K562 (cell line): ENCODE data around the gene CRYZL1. TPM values are rescaled to one million over a fixed set of nuclear protein-coding genes. Genes with fewer than 3 reads are reported as not detected.

Experiments
- ATAC-seq: fragments of 200-7000 bp; cut with Tn5 transposase; 3 replicates; pipeline ENCODE4 v1.9.1; 2020; ENCODE audit warnings: moderate library complexity
- BruUV-seq: library from RNA; stranded (reverse); fragments of 400-500 nt; replicated peaks from 2 replicates; lab custom pipeline; 2021; lab: Mats Ljungman, UMichigan
- CTCF ChIA-PET: fragments of 300-600 bp; formaldehyde crosslinking; extraction: SDS; loops from one replicate; lab custom pipeline; 2021; ENCODE audit warnings: low intra/inter-chr PET ratio; lab: Yijun Ruan, JAX
- POLR2A ChIA-PET: fragments of 300-600, 350-650 bp; sonication (Branson Sonifier 250); formaldehyde crosslinking; extraction: SDS; loops from one replicate; lab custom pipeline; 2021; ENCODE audit warnings: antibody characterized with exemption, inconsistent platforms; lab: Yijun Ruan, JAX
- DNase-seq, 4 experiments: peaks; one replicate each; pipeline versions ENCODE4 v3.0.0 to v3.0.0-alpha.2; 2011 to 2018; ENCODE audit warnings: low spot score in 3 of 4, mixed read lengths in 3 of 4; ENCODE audit errors: extremely low read depth in 1 of 4
- FAIRE-seq: peaks from 2 replicates; lab custom pipeline; 2011; peaks lifted over from hg19 to GRCh38; lab: Jason Lieb, UNC
- H2AFZ ChIP-seq: 2 replicates; pipeline ENCODE4 v1.6.0; 2011; ENCODE audit warnings: low read depth, low read length, control low read depth, inconsistent platforms
- H3K27ac ChIP-seq: fragments of 200-600 bp; 3 replicates; pipeline ENCODE4 v1.8.0; 2011; ENCODE audit warnings: low read depth, mild to moderate bottlenecking, control low read depth, inconsistent platforms, low read length, moderate library complexity, mixed read lengths; ENCODE audit errors: extremely low read depth
- H3K27me3 ChIP-seq, 2 experiments: fragments of 300-600 bp in 1 of 2; 2 replicates in 1 of 2; 3 replicates in 1 of 2; pipeline versions ENCODE4 v1.6.0 to v1.8.0; 2011; ENCODE audit warnings: inconsistent platforms in 2 of 2, low read length in 2 of 2, mild to moderate bottlenecking in 1 of 2, mixed read lengths in 1 of 2, moderate library complexity in 1 of 2; ENCODE audit not compliant: control insufficient read depth in 2 of 2, insufficient read depth in 2 of 2
- H3K36me3 ChIP-seq: fragments of 300-600 bp; 3 replicates; pipeline ENCODE4 v1.8.0; 2011; ENCODE audit warnings: mild to moderate bottlenecking, low read length, inconsistent platforms; ENCODE audit not compliant: control insufficient read depth, insufficient read depth
- H3K4me1 ChIP-seq, 2 experiments: fragments of 200-600 bp in 1 of 2; replicated peaks in 1 of 2; 2 replicates in 1 of 2; 3 replicates in 1 of 2; pipeline versions ENCODE4 v1.5.1 to v1.8.0; 2011; ENCODE audit warnings: inconsistent platforms in 2 of 2, low read length in 2 of 2, mild to moderate bottlenecking in 1 of 2, mixed read lengths in 1 of 2, moderate library complexity in 1 of 2; ENCODE audit not compliant: control insufficient read depth in 2 of 2, insufficient read depth in 2 of 2
- H3K4me2 ChIP-seq: 2 replicates; pipeline ENCODE4 v1.6.1; 2011; ENCODE audit warnings: low read length, control low read depth, inconsistent platforms, mixed read lengths; ENCODE audit not compliant: insufficient read depth
- H3K4me3 ChIP-seq: fragments of 200-600 bp; sonication (generic), shearing (Covaris generic); 2 replicates; pipeline ENCODE4 v1.5.1; 2016; ENCODE audit warnings: control low read depth, inconsistent platforms
- H3K79me2 ChIP-seq: fragments of 200-600 bp; 3 replicates; pipeline ENCODE4 v1.8.0; 2011; ENCODE audit warnings: low read length, inconsistent platforms; ENCODE audit not compliant: control insufficient read depth, insufficient read depth
- H3K9ac ChIP-seq, 2 experiments: 2 replicates each; pipeline versions ENCODE4 v1.6.0 to v1.6.1; 2011; ENCODE audit warnings: low read depth in 2 of 2, low read length in 2 of 2, control low read depth in 1 of 2, inconsistent platforms in 1 of 2, mild to moderate bottlenecking in 1 of 2, mixed read lengths in 1 of 2; ENCODE audit not compliant: insufficient read depth in 1 of 2
- H3K9me1 ChIP-seq: one replicate; pipeline ENCODE4 v1.6.0; 2011; ENCODE audit warnings: inconsistent platforms, mild to moderate bottlenecking, low read length, moderate library complexity; ENCODE audit not compliant: control insufficient read depth, insufficient read depth
- H3K9me3 ChIP-seq: replicated peaks from 2 replicates; pipeline ENCODE4 v1.5.1; 2011; ENCODE audit warnings: low read depth, low read length, inconsistent platforms; ENCODE audit not compliant: control insufficient read depth, insufficient read depth
- H4K20me1 ChIP-seq: replicated peaks from 2 replicates; pipeline ENCODE4 v1.6.1; 2011; ENCODE audit warnings: low read length, inconsistent platforms, mixed read lengths; ENCODE audit not compliant: control insufficient read depth, insufficient read depth
- RAD51 ChIP-seq: fragments of 450-650 bp; IDR thresholded peaks from 2 replicates; pipeline ENCODE4 v1.7.1; 2016; ENCODE audit warnings: low read depth, mild to moderate bottlenecking, borderline replicate concordance
- ZNF79 ChIP-seq: fragments of 250-450 bp; sonication (Bioruptor Pico); IDR thresholded peaks from 2 replicates; pipeline ENCODE4 v1.4.0; 2020; ENCODE audit warnings: low read depth, mild to moderate bottlenecking, moderate library complexity
- WGBS: fragments of 100-300 bp; shearing (Covaris generic); methylation state at CpG from one replicate; pipeline ENCODE4 v1.1.6; 2016; ENCODE audit warnings: low coverage, mixed read lengths; ENCODE audit not compliant: insufficient coverage; ENCODE audit errors: missing lambda C conversion rate; 5-methylcytosine and 5-hydroxymethylcytosine counted together
- in situ Hi-C: fragments of 300-500 bp; cut with MboI; formaldehyde crosslinking; loops from 4 replicates; pipeline ENCODE4 v1.15.0; 2018; ENCODE audit warnings: inconsistent platforms, mixed read lengths
- intact Hi-C: fragments of 100-400 bp; cut with micrococcal nuclease; formaldehyde crosslinking; loops from 2 replicates; pipeline ENCODE4 v1.14.2; 2022
- polyA plus RNA-seq, 8 experiments: library from polyadenylated mRNA; depleted of rRNA in 4 of 8; stranded (reverse) in 5 of 8; unstranded in 3 of 8; fragments of >200 nt; fragmentation: Nextera tagmentation in 2 of 8; fragmentation: Illumina TruSeq in 1 of 8; extraction: Ambion mirVana in 2 of 8; extraction: Trizol in 1 of 8; gene quantifications; 2 replicates each; pipeline versions ENCODE4 v1.2.1 to v1.2.3, GENCODE V29; 2011 to 2014; ENCODE audit warnings: inconsistent platforms in 1 of 8, missing spikeins in 1 of 8
- total RNA-seq, 7 experiments: library from RNA; depleted of rRNA in 6 of 7; stranded (reverse); fragments of >200 nt in 6 of 7; fragmentation: Illumina TruSeq in 2 of 7; extraction: Trizol in 2 of 7; gene quantifications; 2 replicates each; pipeline versions ENCODE4 v1.2.1 to v1.2.3, GENCODE V29; 2011 to 2021; ENCODE audit warnings: low replicate concordance in 1 of 7
- TF ChIP-seq, protein P1 (sequence below): sonication (generic); formaldehyde crosslinking; IDR thresholded peaks from 2 replicates; pipeline ENCODE4 v1.5.0; 2020; ENCODE audit warnings: missing genetic modification reagents
- TF ChIP-seq, protein P2 (sequence below): fragments of 450-650 bp; formaldehyde crosslinking; IDR thresholded peaks from 2 replicates; pipeline ENCODE4 v1.4.0; 2020; ENCODE audit warnings: mild to moderate bottlenecking, mixed read lengths
- TF ChIP-seq, protein P3 (sequence below): IDR thresholded peaks from 2 replicates; pipeline ENCODE4 v1.6.1; 2016; ENCODE audit warnings: missing genetic modification characterization, missing compliant biosample characterization
- TF ChIP-seq, protein P4 (sequence below): sonication (generic); formaldehyde crosslinking; IDR thresholded peaks from 2 replicates; pipeline ENCODE4 v1.9.0; 2022; ENCODE audit warnings: mild to moderate bottlenecking, missing genetic modification reagents
- TF ChIP-seq, protein P5 (sequence below): fragments of 150-350 bp; conservative IDR thresholded peaks from 2 replicates; pipeline ENCODE4 v1.6.1; 2014; ENCODE audit warnings: low read length

Gene CRYZL1
- total and polyA plus RNA-seq, 9 of the 15 experiments (the other 6 are each of a cell fraction or from before 2014, with no cell fraction given) = 19.9 to 98.2 (median 39.2) TPM

DNA sequence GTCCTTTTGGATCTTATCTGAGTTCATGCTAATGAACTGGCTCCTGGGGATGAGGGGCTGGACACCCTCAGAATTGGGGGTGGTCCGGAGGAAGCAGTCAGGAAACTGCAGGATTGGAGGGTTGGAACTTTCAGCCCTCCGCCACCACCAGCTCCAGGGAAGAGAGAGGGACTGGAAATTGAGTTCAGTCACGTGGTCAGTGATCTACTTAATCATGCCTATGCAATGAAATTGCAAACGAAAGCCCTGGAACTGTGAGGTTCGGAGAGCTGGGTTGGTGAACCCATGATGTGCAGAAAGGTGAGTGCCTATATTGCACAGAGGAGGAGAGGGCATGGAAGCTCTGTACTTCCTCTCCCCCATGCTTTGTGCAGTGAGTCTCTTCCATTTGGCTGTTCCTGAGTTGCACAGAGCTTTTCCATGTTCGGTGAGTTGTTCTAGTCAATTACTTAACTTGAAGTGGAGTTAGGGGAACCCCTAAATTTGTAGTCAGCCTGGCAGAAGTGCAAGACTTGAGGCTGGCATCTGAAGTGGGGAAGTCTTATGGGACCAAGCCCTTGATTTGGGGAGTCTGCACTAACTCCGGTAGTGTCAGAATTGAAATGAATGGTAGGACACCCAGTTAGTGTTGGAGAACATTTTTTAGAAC, 17.5 kb upstream of the CRYZL1 start:
- no peak for ATAC-seq
- POLR2A ChIA-PET = interaction anchor here (1.3 kb wide), 1 partner anchor 9 kb away, joined by 4 read pairs; no protein-coding TSS in a partner anchor
- H3K4me2 ChIP-seq = no peak overlapping the region
- TF ChIP-seq, protein P1, sequence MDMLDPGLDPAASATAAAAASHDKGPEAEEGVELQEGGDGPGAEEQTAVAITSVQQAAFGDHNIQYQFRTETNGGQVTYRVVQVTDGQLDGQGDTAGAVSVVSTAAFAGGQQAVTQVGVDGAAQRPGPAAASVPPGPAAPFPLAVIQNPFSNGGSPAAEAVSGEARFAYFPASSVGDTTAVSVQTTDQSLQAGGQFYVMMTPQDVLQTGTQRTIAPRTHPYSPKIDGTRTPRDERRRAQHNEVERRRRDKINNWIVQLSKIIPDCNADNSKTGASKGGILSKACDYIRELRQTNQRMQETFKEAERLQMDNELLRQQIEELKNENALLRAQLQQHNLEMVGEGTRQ (CRISPR knock-in tag) = peak; percentile 65
- TF ChIP-seq, protein P2, sequence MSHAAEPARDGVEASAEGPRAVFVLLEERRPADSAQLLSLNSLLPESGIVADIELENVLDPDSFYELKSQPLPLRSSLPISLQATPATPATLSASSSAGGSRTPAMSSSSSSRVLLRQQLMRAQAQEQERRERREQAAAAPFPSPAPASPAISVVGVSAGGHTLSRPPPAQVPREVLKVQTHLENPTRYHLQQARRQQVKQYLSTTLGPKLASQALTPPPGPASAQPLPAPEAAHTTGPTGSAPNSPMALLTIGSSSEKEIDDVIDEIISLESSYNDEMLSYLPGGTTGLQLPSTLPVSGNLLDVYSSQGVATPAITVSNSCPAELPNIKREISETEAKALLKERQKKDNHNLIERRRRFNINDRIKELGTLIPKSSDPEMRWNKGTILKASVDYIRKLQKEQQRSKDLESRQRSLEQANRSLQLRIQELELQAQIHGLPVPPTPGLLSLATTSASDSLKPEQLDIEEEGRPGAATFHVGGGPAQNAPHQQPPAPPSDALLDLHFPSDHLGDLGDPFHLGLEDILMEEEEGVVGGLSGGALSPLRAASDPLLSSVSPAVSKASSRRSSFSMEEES (CRISPR knock-in tag) = peak; percentile 69
- TF ChIP-seq, protein P3, sequence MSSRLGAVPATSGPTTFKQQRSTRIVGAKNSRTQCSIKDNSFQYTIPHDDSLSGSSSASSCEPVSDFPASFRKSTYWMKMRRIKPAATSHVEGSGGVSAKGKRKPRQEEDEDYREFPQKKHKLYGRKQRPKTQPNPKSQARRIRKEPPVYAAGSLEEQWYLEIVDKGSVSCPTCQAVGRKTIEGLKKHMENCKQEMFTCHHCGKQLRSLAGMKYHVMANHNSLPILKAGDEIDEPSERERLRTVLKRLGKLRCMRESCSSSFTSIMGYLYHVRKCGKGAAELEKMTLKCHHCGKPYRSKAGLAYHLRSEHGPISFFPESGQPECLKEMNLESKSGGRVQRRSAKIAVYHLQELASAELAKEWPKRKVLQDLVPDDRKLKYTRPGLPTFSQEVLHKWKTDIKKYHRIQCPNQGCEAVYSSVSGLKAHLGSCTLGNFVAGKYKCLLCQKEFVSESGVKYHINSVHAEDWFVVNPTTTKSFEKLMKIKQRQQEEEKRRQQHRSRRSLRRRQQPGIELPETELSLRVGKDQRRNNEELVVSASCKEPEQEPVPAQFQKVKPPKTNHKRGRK (tag) = no peak
- TF ChIP-seq, protein P4, sequence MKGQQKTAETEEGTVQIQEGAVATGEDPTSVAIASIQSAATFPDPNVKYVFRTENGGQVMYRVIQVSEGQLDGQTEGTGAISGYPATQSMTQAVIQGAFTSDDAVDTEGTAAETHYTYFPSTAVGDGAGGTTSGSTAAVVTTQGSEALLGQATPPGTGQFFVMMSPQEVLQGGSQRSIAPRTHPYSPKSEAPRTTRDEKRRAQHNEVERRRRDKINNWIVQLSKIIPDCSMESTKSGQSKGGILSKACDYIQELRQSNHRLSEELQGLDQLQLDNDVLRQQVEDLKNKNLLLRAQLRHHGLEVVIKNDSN (CRISPR knock-in tag) = peak; percentile 34; the same call in 1 of the 2 replicates
- TF ChIP-seq, protein P5, sequence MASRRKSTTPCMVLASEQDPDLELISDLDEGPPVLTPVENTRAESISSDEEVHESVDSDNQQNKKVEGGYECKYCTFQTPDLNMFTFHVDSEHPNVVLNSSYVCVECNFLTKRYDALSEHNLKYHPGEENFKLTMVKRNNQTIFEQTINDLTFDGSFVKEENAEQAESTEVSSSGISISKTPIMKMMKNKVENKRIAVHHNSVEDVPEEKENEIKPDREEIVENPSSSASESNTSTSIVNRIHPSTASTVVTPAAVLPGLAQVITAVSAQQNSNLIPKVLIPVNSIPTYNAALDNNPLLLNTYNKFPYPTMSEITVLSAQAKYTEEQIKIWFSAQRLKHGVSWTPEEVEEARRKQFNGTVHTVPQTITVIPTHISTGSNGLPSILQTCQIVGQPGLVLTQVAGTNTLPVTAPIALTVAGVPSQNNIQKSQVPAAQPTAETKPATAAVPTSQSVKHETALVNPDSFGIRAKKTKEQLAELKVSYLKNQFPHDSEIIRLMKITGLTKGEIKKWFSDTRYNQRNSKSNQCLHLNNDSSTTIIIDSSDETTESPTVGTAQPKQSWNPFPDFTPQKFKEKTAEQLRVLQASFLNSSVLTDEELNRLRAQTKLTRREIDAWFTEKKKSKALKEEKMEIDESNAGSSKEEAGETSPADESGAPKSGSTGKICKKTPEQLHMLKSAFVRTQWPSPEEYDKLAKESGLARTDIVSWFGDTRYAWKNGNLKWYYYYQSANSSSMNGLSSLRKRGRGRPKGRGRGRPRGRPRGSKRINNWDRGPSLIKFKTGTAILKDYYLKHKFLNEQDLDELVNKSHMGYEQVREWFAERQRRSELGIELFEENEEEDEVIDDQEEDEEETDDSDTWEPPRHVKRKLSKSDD = no peak
- TF ChIP-seq RAD51 = peak; percentile 64; the same call in 1 of the 2 replicates
- no peak for TF ChIP-seq ZNF79 (CRISPR knock-in tag)
- TF ChIP-seq, all 486 proteins: peak for 4
- in situ Hi-C loops = no loop called here
- no TSS peak for BruUV-seq
- H3K27ac ChIP-seq = no peak overlapping the region
- H3K9me3 ChIP-seq = no peaks in the 10 kb centered on the region
- intact Hi-C loops = no loop called here
- peaks cover 5 to 14% of the 10 kb centered on the region in 2 experiments; a peak in 4 of 5 replicates for H3K4me1 ChIP-seq
- no peaks in the 10 kb centered on the region; a peak in 1 of 5 replicates for H3K27me3 ChIP-seq
- CTCF ChIA-PET = no interaction called here
- H3K79me2 ChIP-seq = no peaks in the 10 kb centered on the region
- 28% methylated on average over 7 of the region's 7 CpGs for whole genome bisulfite sequencing
- no peaks in the 10 kb centered on the region for H3K9me1 ChIP-seq
- no peak overlapping the region for H2AFZ ChIP-seq
- H3K4me3 ChIP-seq = no peak overlapping the region
- H4K20me1 ChIP-seq = no peaks in the 10 kb centered on the region
- no peak for FAIRE-seq
- no peaks in the 10 kb centered on the region for H3K36me3 ChIP-seq
- no peak for DNase-seq
- H3K9ac ChIP-seq = no peak overlapping the region
